Pancreas (tissue), 10 donors: ENCODE results near the gene PSMA7. TPM values are rescaled to one million over a fixed set of nuclear protein-coding genes. Genes with fewer than 3 reads are reported as not detected.
"Not testable (repeated sequence)": the region's sequence is repeated elsewhere in the genome, so short reads cannot be mapped to it uniquely, and the experiment has no call there.

ENCODE experiments used
- ATAC-seq, 4 donors: fragments of 200-7000 bp; cut with Tn5 transposase; one replicate each; pipeline versions ENCODE4 v1.8.0 to v1.9.1; 2020; ENCODE audit warnings: mild to moderate bottlenecking in 4 of 4, moderate library complexity in 4 of 4
- DNase-seq, 6 donors: peaks; one replicate each; pipeline ENCODE4 v3.0.0-alpha.2; 2020
- FAIRE-seq: peaks from 2 replicates; lab custom pipeline; 2012; peaks lifted over from hg19 to GRCh38; lab: Jason Lieb, UNC
- H3K27ac ChIP-seq, 4 donors: fragments of 200-600 bp; sonication (generic); 1 replicate in 3 of 4; 2 replicates in 1 of 4; pipeline versions ENCODE4 v1.5.0 to v1.8.0; 2020
- H3K27me3 ChIP-seq, 4 donors: fragments of 200-600 bp; one replicate each; pipeline ENCODE4 v1.8.0; 2021
- H3K36me3 ChIP-seq, 3 donors: fragments of 200-600 bp; sonication (generic) in 1 of 3; one replicate each; pipeline versions ENCODE4 v1.5.0 to v1.8.0; 2020 to 2021
- H3K4me1 ChIP-seq, 3 donors: fragments of 200-600 bp; one replicate each; pipeline ENCODE4 v1.8.0; 2021
- H3K4me3 ChIP-seq, 4 donors: fragments of 200-600 bp; sonication (generic) in 2 of 4; one replicate each; pipeline versions ENCODE4 v1.5.0 to v1.8.0; 2020 to 2021
- H3K9me3 ChIP-seq, 4 donors: fragments of 200-600 bp; one replicate each; pipeline ENCODE4 v1.8.0; 2021
- CTCF ChIP-seq, 4 donors: fragments of 200-600 bp; sonication (generic) in 3 of 4; IDR thresholded peaks; one replicate each; pipeline versions ENCODE4 v1.5.0 to v1.8.0; 2021; ENCODE audit warnings: antibody characterized with exemption in 4 of 4
- WGBS, 2 donors: extraction: QIAGEN DNeasy Blood & Tissue Kit; methylation state at CpG; one replicate each; pipeline ENCODE4 v1.1.7; 2013; 5-methylcytosine and 5-hydroxymethylcytosine counted together
- intact Hi-C, 3 donors: fragments of 100-400 bp; cut with DNase I; formaldehyde crosslinking; loops; one replicate each; pipeline versions ENCODE4 v1.11.1 to v1.14.2; 2022
- polyA plus RNA-seq, 2 donors: library from polyadenylated mRNA; stranded (reverse); fragments of 200-250 nt; gene quantifications; one replicate each; pipeline ENCODE4 v1.2.3, GENCODE V29; 2013
- total RNA-seq, 6 donors: library from RNA; stranded (reverse); fragmentation: NEBNext Ultra II Directional in 4 of 6; extraction: Animal tissue kit (Norgen Biotek cat#: 25700) in 4 of 6; gene quantifications; one replicate each; pipeline versions ENCODE4 v1.2.1 to v1.2.4, GENCODE V29; 2021 to 2023
- donor health status: healthy with polysubstance abuse.
- donor health status: DM: no; HTN: no; CAD: no; lungs with moderate emphysema.
- donor health status: DM: no; HTN: no; CAD: no.
- donor health status: control.
- donor health status: control.
- donor health status: Bipolar disorder and iron deficiency.
- donor health status: DM: yes; HTN: yes; CAD: no.
- donor health status: DM: no; HTN: no; CAD: no.
- donor health status: DM: no; HTN: no; CAD: no.
- donor health status: DM: yes; HTN: yes; CAD: no.

Gene PSMA7
- total and polyA plus RNA-seq, 8 donors = 55.6 to 119 (median 74.3) TPM

- Histone ChIP-seq H3K27me3 (no peaks in the 10 kb centered on the region), H3K36me3 (no peaks in the 10 kb centered on the region), H3K4me1 (peaks cover 12 to 22% (median 18%) of the 10 kb centered on the region in 3 donors), H3K4me3 (no peak overlapping the region), H3K9me3 (no peaks in the 10 kb centered on the region), H3K27ac (no peak overlapping the region)
- intact Hi-C loops = loop anchor here in 1 of 3 donors (5.0 kb wide), 1 partner anchor 44 kb away; no protein-coding TSS in a partner anchor
- WGBS, 2 donors = 84 to 87% methylated on average over 38 of the region's 38 CpGs
- FAIRE-seq (no peak), DNase-seq (no peak), ATAC-seq (no peak)
- no peak for TF ChIP-seq CTCF (IDR thresholded peaks at IDR 0.05)
Observed at GRCh38 chr20:62116558-62117361, 26.4 kb downstream of the PSMA7 start.

- not testable (repeated sequence) for DNase-seq, H3K9me3 ChIP-seq, H3K27me3 ChIP-seq, FAIRE-seq, ATAC-seq, H3K27ac ChIP-seq, H3K36me3 ChIP-seq, H3K4me3 ChIP-seq
- intact Hi-C loops = loop anchor here in 1 of 3 donors (5.0 kb wide), 1 partner anchor 44 kb away; no protein-coding TSS in a partner anchor
- 92% methylated on average over 7 of the region's 7 CpGs for WGBS, 2 donors
- peaks cover 9 to 22% (median 18%) of the 10 kb centered on the region in 3 donors for H3K4me1 ChIP-seq
Observed at GRCh38 chr20:62115800-62116407, 27.3 kb downstream of the PSMA7 start.

GRCh38 chr20:62114894-62115293, 28.3 kb downstream of the PSMA7 start:
- Histone ChIP-seq H3K4me1 (peaks cover 0 to 14% (median 9%) of the 10 kb centered on the region in 3 donors), H3K9me3 (no peaks in the 10 kb centered on the region), H3K27ac (no peak overlapping the region), H3K27me3 (no peaks in the 10 kb centered on the region), H3K4me3 (no peak overlapping the region), H3K36me3 (no peaks in the 10 kb centered on the region)
- ATAC-seq (no peak), DNase-seq (no peak), FAIRE-seq (no peak)
- 79 to 82% methylated on average over 8 of the region's 8 CpGs for WGBS, 2 donors
- no peak for TF ChIP-seq CTCF (IDR thresholded peaks at IDR 0.05)
- intact Hi-C loops = loop anchor here in 1 of 3 donors (5.0 kb wide), 1 partner anchor 43 kb away; no protein-coding TSS in a partner anchor

GRCh38 chr20:62112368-62112767, 30.8 kb downstream of the PSMA7 start:
- Histone ChIP-seq H3K4me1 (no peaks in the 10 kb centered on the region), H3K36me3 (no peaks in the 10 kb centered on the region), H3K4me3 (no peak overlapping the region), H3K27ac (no peak overlapping the region), H3K9me3 (no peaks in the 10 kb centered on the region), H3K27me3 (no peaks in the 10 kb centered on the region)
- TF ChIP-seq CTCF (IDR thresholded peaks at IDR 0.05) = no peak
- no peak for FAIRE-seq
- no peak for ATAC-seq
- no peak for DNase-seq
- intact Hi-C loops = no loop called here
- WGBS, 2 donors = 91 to 93% methylated on average over 6 of the region's 6 CpGs

- no peaks in the 10 kb centered on the region for H3K36me3 ChIP-seq
- 92 to 93% methylated on average over 6 of the region's 6 CpGs for WGBS, 2 donors
- intact Hi-C loops = no loop called here
- no peaks in the 10 kb centered on the region for H3K27me3 ChIP-seq
- H3K27ac ChIP-seq = no peak overlapping the region
- ATAC-seq (no peak), DNase-seq (no peak), FAIRE-seq (no peak)
- no peak overlapping the region for H3K4me3 ChIP-seq
- no peaks in the 10 kb centered on the region for H3K9me3 ChIP-seq
- no peak for TF ChIP-seq CTCF (IDR thresholded peaks at IDR 0.05)
- H3K4me1 ChIP-seq = no peaks in the 10 kb centered on the region
Observed at GRCh38 chr20:62111148-62111547, 32.0 kb downstream of the PSMA7 start.
